ENCODE results near the gene TSPAN4. TPM values are rescaled to one million over a fixed set of nuclear protein-coding genes. Genes with fewer than 3 reads are reported as not detected.

TSPAN4 gene
- total RNA-seq, 2 experiments from 2014 or later: 7.7 to 7.9 TPM

- Mint-ChIP-seq H3K27ac (no peak overlapping the region), H3K4me1 (peaks cover 39% of the 10 kb centered on the region), H3K9me3 (no peaks in the 10 kb centered on the region), H3K4me3 (peak overlapping the region; percentile 70), H3K36me3 (ENCODE audit: low read depth) (peaks cover 7% of the 10 kb centered on the region), H3K27me3 (peaks cover 42% of the 10 kb centered on the region)
- no peak for DNase-seq
- ChIA-PET CTCF (interaction anchor here (1.4 kb wide), 1 partner anchor 14 kb away, joined by 4 read pairs; the partner anchor contains the start of genes POLR2L and TSPAN4), POLR2A (no interaction called here)
Observed at GRCh38 chr11:828506-829175, 14.0 kb upstream of the TSPAN4 start.

GRCh38 chr11:829176-829846 is 13.3 kb upstream of the TSPAN4 start:
- H3K36me3 Mint-ChIP-seq (ENCODE audit: low read depth): peaks cover 7% of the 10 kb centered on the region
- H3K27ac Mint-ChIP-seq: no peak overlapping the region
- POLR2A ChIA-PET: no interaction called here
- peaks cover 46% of the 10 kb centered on the region for H3K27me3 Mint-ChIP-seq
- H3K4me1 Mint-ChIP-seq: peaks cover 46% of the 10 kb centered on the region
- no peak for DNase-seq
- H3K9me3 Mint-ChIP-seq: no peaks in the 10 kb centered on the region
- H3K4me3 Mint-ChIP-seq: no peak overlapping the region
- CTCF ChIA-PET: interaction anchor here (1.4 to 2.2 kb wide), 2 partner anchors 10 to 14 kb away, joined by 4 to 6 read pairs; partner anchors contain the start of genes PNPLA2, POLR2L and TSPAN4

- H3K27me3 Mint-ChIP-seq: peaks cover 46% of the 10 kb centered on the region
- no peak for DNase-seq
- no peak overlapping the region for H3K4me3 Mint-ChIP-seq
- peaks cover 46% of the 10 kb centered on the region for H3K4me1 Mint-ChIP-seq
- peaks cover 5% of the 10 kb centered on the region for H3K36me3 Mint-ChIP-seq (ENCODE audit: low read depth)
- ChIA-PET POLR2A (no interaction called here), CTCF (interaction anchor here (1.6 to 2.2 kb wide), 2 partner anchors 10 to 13 kb away, joined by 3 to 6 read pairs; partner anchors contain the start of genes PNPLA2, POLR2L and TSPAN4)
- H3K27ac Mint-ChIP-seq: no peak overlapping the region
- H3K9me3 Mint-ChIP-seq: no peaks in the 10 kb centered on the region
Observed at GRCh38 chr11:829847-830294, 12.8 kb upstream of the TSPAN4 start.

GRCh38 chr11:830295-831117 is 12.1 kb upstream of the TSPAN4 start:
- Mint-ChIP-seq H3K4me3 (no peak overlapping the region), H3K4me1 (peaks cover 46% of the 10 kb centered on the region), H3K36me3 (ENCODE audit: low read depth) (no peaks in the 10 kb centered on the region), H3K27me3 (peaks cover 46% of the 10 kb centered on the region), H3K9me3 (no peaks in the 10 kb centered on the region), H3K27ac (no peak overlapping the region)
- DNase-seq: peak; percentile 46
- ChIA-PET CTCF (interaction anchor here (1.6 to 2.2 kb wide), 2 partner anchors 11 to 12 kb away, joined by 3 to 6 read pairs; partner anchors contain the start of genes PNPLA2, POLR2L and TSPAN4), POLR2A (no interaction called here)

GRCh38 chr11:831118-831864 is 11.4 kb upstream of the TSPAN4 start:
- no peaks in the 10 kb centered on the region for H3K9me3 Mint-ChIP-seq
- H3K27ac Mint-ChIP-seq: no peak overlapping the region
- peaks cover 45% of the 10 kb centered on the region for H3K4me1 Mint-ChIP-seq
- H3K4me3 Mint-ChIP-seq: peak overlapping the region; percentile 34
- H3K36me3 Mint-ChIP-seq (ENCODE audit: low read depth): no peaks in the 10 kb centered on the region
- ChIA-PET CTCF (interaction anchor here (1.1 to 5.5 kb wide), 5 partner anchors 10 to 22 kb away, joined by 3 to 19 read pairs (median 6); partner anchors contain the start of genes PNPLA2, POLR2L and TSPAN4), POLR2A (no interaction called here)
- no peak for DNase-seq
- H3K27me3 Mint-ChIP-seq: peaks cover 46% of the 10 kb centered on the region

- Mint-ChIP-seq H3K4me1 (peaks cover 41% of the 10 kb centered on the region), H3K9me3 (no peaks in the 10 kb centered on the region), H3K4me3 (peak overlapping the region; percentile 34), H3K27me3 (peaks cover 46% of the 10 kb centered on the region), H3K36me3 (ENCODE audit: low read depth) (no peaks in the 10 kb centered on the region), H3K27ac (no peak overlapping the region)
- CTCF ChIA-PET: interaction anchor here (1.1 to 5.5 kb wide), 4 partner anchors 9 to 23 kb away, joined by 3 to 19 read pairs (median 6); no protein-coding TSS in a partner anchor
- no peak for DNase-seq
- POLR2A ChIA-PET: no interaction called here
Observed at GRCh38 chr11:831961-832528, 10.6 kb upstream of the TSPAN4 start.

GRCh38 chr11:832529-833113 is 10.0 kb upstream of the TSPAN4 start, which contains the start of gene CD151:
CD151 (plus strand) TSS chr11:832952; CDS start chr11:836070, 3,118 bp downstream.
- peak; percentile 51 for DNase-seq
- POLR2A ChIA-PET: no interaction called here
- Mint-ChIP-seq H3K4me3 (peak within 1 kb of the TSS; percentile 67), H3K4me1 (peaks cover 38% of the 10 kb centered on the region), H3K27ac (no peak within 1 kb of the TSS), H3K9me3 (no peaks in the 10 kb centered on the region), H3K27me3 (peaks cover 43% of the 10 kb centered on the region), H3K36me3 (ENCODE audit: low read depth) (no peaks in the 10 kb centered on the region)
- CTCF ChIA-PET: interaction anchor here (1.1 to 5.5 kb wide), 4 partner anchors 9 to 24 kb away, joined by 3 to 19 read pairs (median 6); no protein-coding TSS in a partner anchor

GRCh38 chr11:833114-833791 is 9.4 kb upstream of the TSPAN4 start:
- peaks cover 32% of the 10 kb centered on the region for H3K4me1 Mint-ChIP-seq
- no peaks in the 10 kb centered on the region for H3K36me3 Mint-ChIP-seq (ENCODE audit: low read depth)
- H3K9me3 Mint-ChIP-seq: no peaks in the 10 kb centered on the region
- ChIA-PET POLR2A (no interaction called here), CTCF (interaction anchor here (1.3 to 5.5 kb wide), 4 partner anchors 8 to 21 kb away, joined by 3 to 19 read pairs (median 5); no protein-coding TSS in a partner anchor)
- peak overlapping the region; percentile 67 for H3K4me3 Mint-ChIP-seq
- peak; percentile 29 for DNase-seq
- H3K27me3 Mint-ChIP-seq: peaks cover 37% of the 10 kb centered on the region
- no peak overlapping the region for H3K27ac Mint-ChIP-seq

GRCh38 chr11:833849-834311 is 8.8 kb upstream of the TSPAN4 start:
- CTCF ChIA-PET: interaction anchor here (1.1 to 5.5 kb wide), 3 partner anchors 14 to 36 kb away, joined by 3 to 19 read pairs (median 3); no protein-coding TSS in a partner anchor
- POLR2A ChIA-PET: no interaction called here

GRCh38 chr11:834371-835316 is 8.0 kb upstream of the TSPAN4 start:
- peak overlapping the region; percentile 67 for H3K4me3 Mint-ChIP-seq
- POLR2A ChIA-PET: no interaction called here
- no peak overlapping the region for H3K27ac Mint-ChIP-seq
- CTCF ChIA-PET: interaction anchor here (1.1 to 5.5 kb wide), 4 partner anchors 13 to 37 kb away, joined by 3 to 19 read pairs (median 4); partner anchors contain the start of gene PNPLA2
- peaks cover 19% of the 10 kb centered on the region for H3K4me1 Mint-ChIP-seq
- H3K27me3 Mint-ChIP-seq: peaks cover 23% of the 10 kb centered on the region
- H3K9me3 Mint-ChIP-seq: no peaks in the 10 kb centered on the region
- DNase-seq: no peak
- H3K36me3 Mint-ChIP-seq (ENCODE audit: low read depth): peaks cover 2% of the 10 kb centered on the region

More at GRCh38 chr11:833849-834311, 8.8 kb upstream of the TSPAN4 start:
- H3K27me3 Mint-ChIP-seq: peaks cover 30% of the 10 kb centered on the region
- no peak for DNase-seq
- peak overlapping the region; percentile 67 for H3K4me3 Mint-ChIP-seq
- H3K36me3 Mint-ChIP-seq (ENCODE audit: low read depth): peaks cover 2% of the 10 kb centered on the region
- H3K27ac Mint-ChIP-seq: no peak overlapping the region
- H3K4me1 Mint-ChIP-seq: peaks cover 27% of the 10 kb centered on the region
- no peaks in the 10 kb centered on the region for H3K9me3 Mint-ChIP-seq

Data from activated CD4-positive, alpha-beta T cell treated with anti-CD3 and anti-CD28 coated beads, Interleukin-2, amount 10 ng/mL, durations not matched to agents 7 days and 5 days (primary cell).